GM21360 (cell line): ENCODE measurements around the gene MYH13.

ENCODE experiments used
- ATAC-seq: cut with Tn5 transposase; IDR thresholded peaks from one replicate; pipeline ENCODE4 v1.9.1; 2021; ENCODE audit warnings: mild to moderate bottlenecking, moderate library complexity; ENCODE audit not compliant: unreplicated experiment

Gene MYH13

DNA sequence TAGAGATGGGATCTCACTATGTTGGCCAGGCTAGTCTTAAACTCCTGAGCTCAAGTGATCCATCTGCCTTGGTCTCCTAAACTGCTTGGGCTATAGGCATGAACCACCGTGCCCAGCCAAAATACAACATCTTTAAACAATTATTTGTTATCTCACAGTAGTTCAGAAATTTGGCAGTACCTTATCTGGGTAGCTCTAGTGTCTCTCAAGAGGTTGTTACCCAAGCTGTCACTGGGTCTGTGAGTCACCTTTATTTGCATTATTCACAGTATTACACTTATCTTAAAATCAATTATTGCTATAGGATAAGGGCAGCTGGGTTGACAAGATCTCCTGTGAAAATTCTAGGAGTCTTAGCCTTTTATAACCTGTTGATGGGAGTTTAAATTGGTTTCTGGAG, 110.4 kb downstream of the MYH13 start:
- ATAC-seq = no peak

DNA sequence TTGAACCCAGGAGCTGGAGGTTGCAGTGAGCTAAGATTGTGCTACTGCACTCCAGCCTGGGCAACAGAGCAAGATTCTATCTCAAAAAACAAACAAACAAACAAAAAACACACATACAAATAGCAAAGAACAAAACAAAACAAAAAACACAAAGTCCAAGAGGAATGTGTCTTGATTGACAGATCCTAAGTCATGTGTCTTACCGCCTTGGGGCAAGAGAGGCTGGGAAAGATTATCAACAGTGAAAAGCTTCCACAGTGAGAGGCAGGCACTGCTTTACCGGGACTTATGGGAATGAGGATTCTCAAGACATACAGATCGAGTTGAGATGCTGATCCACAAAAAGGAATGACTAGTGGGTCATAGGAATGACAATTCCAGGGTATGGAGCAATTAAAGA, 111.7 kb downstream of the MYH13 start:
- ATAC-seq = no peak

DNA sequence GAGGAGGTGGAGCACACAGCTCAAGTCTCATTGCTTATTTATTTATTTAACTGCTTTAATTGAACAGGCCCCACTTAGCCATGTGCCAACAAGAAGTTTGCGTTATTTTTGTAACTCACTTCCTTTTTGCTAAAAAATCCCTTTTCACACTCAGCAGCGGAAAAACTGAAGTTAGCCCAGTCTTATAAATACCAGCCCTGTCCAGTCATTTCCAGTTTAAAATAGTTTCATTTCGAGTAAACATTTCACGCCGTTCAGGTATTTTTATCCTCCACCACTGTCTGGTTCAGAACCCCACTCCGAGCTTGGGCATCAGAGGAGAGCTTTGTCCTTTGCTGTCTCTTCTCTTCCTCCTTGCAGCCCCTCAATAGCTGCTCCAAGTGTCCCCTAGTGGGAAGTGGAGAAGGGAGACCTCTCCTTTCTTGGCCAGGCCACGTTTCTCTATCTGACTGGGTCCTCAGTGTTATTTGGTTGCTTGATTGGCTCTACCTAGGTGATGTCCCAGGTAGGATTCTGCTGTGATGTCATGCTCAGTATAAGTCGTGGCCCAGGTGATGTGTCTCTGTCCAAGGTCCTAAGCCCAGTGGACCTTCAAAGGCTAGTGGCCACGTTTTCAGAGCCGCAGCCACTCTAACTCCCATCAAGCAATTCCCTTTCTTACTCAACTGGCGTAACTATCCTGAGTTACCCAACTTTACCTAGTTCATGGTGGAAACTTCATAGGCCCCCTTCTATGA, 121.4 kb downstream of the MYH13 start:
- ATAC-seq = peak; percentile 92
